RWPE1 (cell line): ENCODE measurements around the gene TMEM184B.
"Not testable (repeated sequence)": the region's sequence is repeated elsewhere in the genome, so short reads cannot be mapped to it uniquely, and the experiment has no call there.

ENCODE experiments used
- CTCF ChIA-PET: fragments of 350-600 bp; sonication (Branson Sonifier 250); formaldehyde crosslinking; extraction: SDS; loops from one replicate; lab custom pipeline; 2021; lab: Yijun Ruan, JAX
- POLR2A ChIA-PET: fragments of 400-600 bp; formaldehyde crosslinking; extraction: SDS; loops from one replicate; lab custom pipeline; 2020; ENCODE audit warnings: antibody characterized with exemption; ENCODE audit not compliant: low non-redundant PET; lab: Yijun Ruan, JAX
- DNase-seq: peaks from one replicate; pipeline ENCODE4 v3.0.0; 2012; ENCODE audit warnings: low spot score
- H3K27ac ChIP-seq: fragments of 450-650 bp; 2 replicates; pipeline ENCODE4 v1.5.1; 2017
- CTCF ChIP-seq: fragments of 450-650 bp; conservative IDR thresholded peaks from 2 replicates; pipeline ENCODE4 v1.5.1; 2017; ENCODE audit warnings: low read depth, mild to moderate bottlenecking

TMEM184B gene

GRCh38 chr22:38238519-38239071 lies 34.2 kb downstream of the TMEM184B start:
- DNase-seq, result no peak
- peak overlapping the region; percentile 98 for H3K27ac ChIP-seq
- POLR2A ChIA-PET, result interaction anchor here (0.7 kb wide), 1 partner anchor 914 kb away, joined by 5 read pairs; the partner anchor contains the start of gene CBX7
- TF ChIP-seq CTCF, result no peak
- CTCF ChIA-PET, result interaction anchor here (0.7 kb wide), 1 partner anchor 9 kb away, joined by 3 read pairs; no protein-coding TSS in a partner anchor

- peak overlapping the region; percentile 98 for H3K27ac ChIP-seq
- CTCF ChIA-PET, result no interaction called here
- POLR2A ChIA-PET, result no interaction called here
- DNase-seq, result no peak
- no peak for TF ChIP-seq CTCF
These were observed 36.0 kb downstream of the TMEM184B start for GRCh38 chr22:38236786-38237185.

- H3K27ac ChIP-seq, result peak overlapping the region; percentile 82
- POLR2A ChIA-PET, result no interaction called here
- no peak for TF ChIP-seq CTCF
- no peak for DNase-seq
- CTCF ChIA-PET, result no interaction called here
These were observed 37.5 kb downstream of the TMEM184B start for GRCh38 chr22:38235240-38235850.

- POLR2A ChIA-PET, CTCF ChIA-PET, DNase-seq: not testable (repeated sequence)
- H3K27ac ChIP-seq, result peak overlapping the region; percentile 82
These were observed 39.0 kb downstream of the TMEM184B start for GRCh38 chr22:38233856-38234255.

GRCh38 chr22:38233427-38233826 lies 39.4 kb downstream of the TMEM184B start:
- TF ChIP-seq CTCF, result no peak
- no peak for DNase-seq
- ChIA-PET POLR2A (no interaction called here), CTCF (no interaction called here)
- peak overlapping the region; percentile 82 for H3K27ac ChIP-seq

- DNase-seq, result no peak
- ChIA-PET POLR2A (no interaction called here), CTCF (no interaction called here)
- H3K27ac ChIP-seq, result peak overlapping the region; percentile 82
- TF ChIP-seq CTCF, result no peak
These were observed 40.6 kb downstream of the TMEM184B start for GRCh38 chr22:38232196-38232595.

GRCh38 chr22:38230916-38231315 lies 41.9 kb downstream of the TMEM184B start:
- peak overlapping the region; percentile 82 for H3K27ac ChIP-seq
- ChIA-PET POLR2A (interaction anchor here (0.7 kb wide), 1 partner anchor 59 kb away, joined by 6 read pairs; no protein-coding TSS in a partner anchor), CTCF (interaction anchor here (0.6 kb wide), 1 partner anchor 26 kb away, joined by 3 read pairs; no protein-coding TSS in a partner anchor)

More at GRCh38 chr22:38230916-38231315, 41.9 kb downstream of the TMEM184B start:
- TF ChIP-seq CTCF, result no peak
- no peak for DNase-seq
